Ishikawa (cell line): ENCODE measurements around the gene CALCA.

Source experiments
- CEBPB ChIP-seq: IDR thresholded peaks from 2 replicates; pipeline ENCODE4 v1.6.1; 2012
- CREB1 ChIP-seq: IDR thresholded peaks from 2 replicates; pipeline ENCODE4 v1.6.1; 2012; ENCODE audit warnings: low read depth
- EGR1 ChIP-seq: IDR thresholded peaks from 2 replicates; pipeline ENCODE4 v1.6.1; 2012
- EP300 ChIP-seq: IDR thresholded peaks from 2 replicates; pipeline ENCODE4 v1.6.1; 2012; ENCODE audit warnings: borderline replicate concordance
- FOXM1 ChIP-seq: IDR thresholded peaks from 2 replicates; pipeline ENCODE4 v1.6.1; 2012; ENCODE audit warnings: low read depth, borderline replicate concordance
- MAX ChIP-seq: IDR thresholded peaks from 2 replicates; pipeline ENCODE4 v1.6.1; 2012
- NFIC ChIP-seq: IDR thresholded peaks from 2 replicates; pipeline ENCODE4 v1.6.1; 2012
- RAD21 ChIP-seq: IDR thresholded peaks from 2 replicates; pipeline ENCODE4 v1.6.1; 2012; ENCODE audit warnings: low read depth
- TAF1 ChIP-seq: IDR thresholded peaks from 2 replicates; pipeline ENCODE4 v1.6.1; 2012; ENCODE audit warnings: low read depth, mild to moderate bottlenecking
- TCF12 ChIP-seq: IDR thresholded peaks from 2 replicates; pipeline ENCODE4 v1.6.1; 2012; ENCODE audit warnings: low read depth
- TEAD4 ChIP-seq: IDR thresholded peaks from 2 replicates; pipeline ENCODE4 v1.6.1; 2012
- USF1 ChIP-seq: IDR thresholded peaks from 2 replicates; pipeline ENCODE4 v1.6.1; 2012
- YY1 ChIP-seq: IDR thresholded peaks from 2 replicates; pipeline ENCODE4 v1.6.1; 2012; ENCODE audit warnings: low read depth
- ZBTB7A ChIP-seq: IDR thresholded peaks from 2 replicates; pipeline ENCODE4 v1.6.1; 2012; ENCODE audit warnings: low read depth
- TF ChIP-seq, protein P1 (sequence below): IDR thresholded peaks from 2 replicates; pipeline ENCODE4 v1.6.1; 2012; ENCODE audit warnings: low read depth, mild to moderate bottlenecking

The CALCA gene

DNA sequence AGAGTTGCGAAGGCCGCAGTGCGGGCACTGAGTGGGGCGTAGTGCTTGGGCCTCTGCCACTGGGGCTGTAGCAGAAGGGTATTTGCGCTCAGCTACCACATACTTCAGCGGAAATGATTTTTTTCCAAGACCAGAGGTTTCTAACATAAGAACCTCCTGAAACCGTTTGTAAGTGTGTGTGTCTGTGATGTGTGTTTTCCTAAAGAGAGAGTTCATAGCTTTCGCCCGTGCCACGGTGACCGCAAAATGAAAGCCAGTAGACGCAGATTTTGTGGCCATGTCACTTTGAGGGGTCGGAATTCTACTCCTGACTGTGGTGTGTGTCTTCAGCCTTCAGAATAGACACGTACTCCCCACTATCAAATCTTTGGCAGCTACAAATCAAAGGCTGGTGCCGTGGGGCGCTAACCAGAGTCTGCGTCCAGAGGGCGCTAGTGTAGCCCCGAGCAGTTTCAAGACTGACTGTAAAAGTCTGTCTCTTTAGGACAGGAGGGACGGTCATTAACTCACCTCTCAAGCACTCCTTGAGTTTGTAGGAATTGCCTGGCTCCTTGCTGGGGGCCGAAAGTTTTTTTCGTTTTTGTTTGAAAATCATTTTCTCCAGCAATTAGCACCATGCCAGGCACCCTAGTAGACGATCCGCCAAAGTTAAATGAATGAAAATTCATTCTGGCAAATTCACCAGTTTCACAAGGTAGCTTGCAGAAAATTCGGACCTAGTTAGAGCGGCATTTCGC lies 2.5 kb upstream of the CALCA start:
- TF ChIP-seq TEAD4: no peak
- TF ChIP-seq RAD21: 0 out of 2 replicates have a peak, but pooled peaks have one; percentile 6

- TF ChIP-seq USF1 (no peak), MAX (no peak), TCF12 (no peak), TAF1 (no peak), TEAD4 (no peak), ZBTB7A (no peak), NFIC (no peak)
- TF ChIP-seq, protein P1, sequence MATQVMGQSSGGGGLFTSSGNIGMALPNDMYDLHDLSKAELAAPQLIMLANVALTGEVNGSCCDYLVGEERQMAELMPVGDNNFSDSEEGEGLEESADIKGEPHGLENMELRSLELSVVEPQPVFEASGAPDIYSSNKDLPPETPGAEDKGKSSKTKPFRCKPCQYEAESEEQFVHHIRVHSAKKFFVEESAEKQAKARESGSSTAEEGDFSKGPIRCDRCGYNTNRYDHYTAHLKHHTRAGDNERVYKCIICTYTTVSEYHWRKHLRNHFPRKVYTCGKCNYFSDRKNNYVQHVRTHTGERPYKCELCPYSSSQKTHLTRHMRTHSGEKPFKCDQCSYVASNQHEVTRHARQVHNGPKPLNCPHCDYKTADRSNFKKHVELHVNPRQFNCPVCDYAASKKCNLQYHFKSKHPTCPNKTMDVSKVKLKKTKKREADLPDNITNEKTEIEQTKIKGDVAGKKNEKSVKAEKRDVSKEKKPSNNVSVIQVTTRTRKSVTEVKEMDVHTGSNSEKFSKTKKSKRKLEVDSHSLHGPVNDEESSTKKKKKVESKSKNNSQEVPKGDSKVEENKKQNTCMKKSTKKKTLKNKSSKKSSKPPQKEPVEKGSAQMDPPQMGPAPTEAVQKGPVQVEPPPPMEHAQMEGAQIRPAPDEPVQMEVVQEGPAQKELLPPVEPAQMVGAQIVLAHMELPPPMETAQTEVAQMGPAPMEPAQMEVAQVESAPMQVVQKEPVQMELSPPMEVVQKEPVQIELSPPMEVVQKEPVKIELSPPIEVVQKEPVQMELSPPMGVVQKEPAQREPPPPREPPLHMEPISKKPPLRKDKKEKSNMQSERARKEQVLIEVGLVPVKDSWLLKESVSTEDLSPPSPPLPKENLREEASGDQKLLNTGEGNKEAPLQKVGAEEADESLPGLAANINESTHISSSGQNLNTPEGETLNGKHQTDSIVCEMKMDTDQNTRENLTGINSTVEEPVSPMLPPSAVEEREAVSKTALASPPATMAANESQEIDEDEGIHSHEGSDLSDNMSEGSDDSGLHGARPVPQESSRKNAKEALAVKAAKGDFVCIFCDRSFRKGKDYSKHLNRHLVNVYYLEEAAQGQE: no peak
Observed at GRCh38 chr11:14973621-14974514, 1.7 kb upstream of the CALCA start.

DNA sequence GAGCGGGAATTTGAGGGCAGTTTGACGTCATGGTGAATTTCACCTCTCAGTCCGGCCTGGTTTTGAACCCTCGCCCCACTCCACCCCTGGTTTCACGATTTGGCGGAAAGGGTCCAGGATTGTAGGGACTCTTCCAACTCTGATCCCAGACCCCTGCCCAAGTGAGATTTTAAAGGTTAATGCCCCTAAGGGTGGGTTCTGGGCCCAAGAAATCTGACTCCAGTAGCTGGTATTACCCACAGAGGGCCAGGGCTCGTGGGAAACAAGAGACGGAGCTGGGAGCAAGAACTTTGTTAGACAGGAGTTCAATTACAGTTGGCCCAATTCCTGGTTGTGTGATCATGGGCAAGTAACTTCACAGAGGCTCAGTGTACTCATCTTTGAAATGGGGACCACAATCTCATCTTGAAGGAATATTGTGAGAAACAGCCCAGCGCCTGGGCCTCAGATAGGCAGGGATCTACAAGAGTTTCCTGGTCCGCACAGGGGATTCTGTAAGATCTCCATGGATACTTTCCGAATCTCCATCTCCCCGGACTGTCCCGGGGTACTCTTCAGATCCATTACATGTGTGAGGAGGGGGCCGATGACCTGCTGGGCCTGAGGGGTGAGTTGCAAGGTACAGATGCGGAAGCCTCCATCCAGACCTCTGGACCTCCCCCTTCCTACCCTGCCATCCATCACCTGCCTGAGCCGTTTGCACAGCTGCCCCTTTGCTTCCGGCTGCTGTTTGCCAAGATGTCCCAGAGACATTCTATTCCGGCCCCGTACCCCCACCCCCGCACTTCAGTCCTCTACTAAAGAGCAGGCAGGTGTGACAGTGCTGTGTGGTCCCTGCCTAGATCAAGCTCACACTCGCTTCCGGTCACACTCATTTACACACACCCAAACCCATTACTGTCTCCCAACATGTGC lies 687 bp upstream of the CALCA start:
- no peak for TF ChIP-seq CREB1
- TF ChIP-seq FOXM1: no peak
- TF ChIP-seq TCF12: no peak
- TF ChIP-seq EP300: no peak
- TF ChIP-seq YY1: no peak
- no peak for TF ChIP-seq ZBTB7A
- TF ChIP-seq RAD21: no peak
- no peak for TF ChIP-seq USF1
- no peak for TF ChIP-seq TAF1
- no peak for TF ChIP-seq EGR1
- TF ChIP-seq CEBPB: no peak
- no peak for TF ChIP-seq MAX
- TF ChIP-seq, protein P1: no peak
- TF ChIP-seq TEAD4: no peak
- TF ChIP-seq NFIC: no peak

- no peak for TF ChIP-seq MAX
- peak; percentile 72 for TF ChIP-seq RAD21
Observed at GRCh38 chr11:14969901-14970323, 2.2 kb downstream of the CALCA start.

GRCh38 chr11:14967581-14968243 lies 4.4 kb downstream of the CALCA start:
- peak; percentile 43; the same call in 1 of the 2 replicates for TF ChIP-seq NFIC
- peak; percentile 49; the same call in 1 of the 2 replicates for TF ChIP-seq EP300
- peak; percentile 66; the same call in 1 of the 2 replicates for TF ChIP-seq TEAD4
- TF ChIP-seq TCF12: 0 out of 2 replicates have a peak, but pooled peaks have one; percentile 48
- TF ChIP-seq YY1: no peak
- no peak for TF ChIP-seq MAX
